CD4-positive, alpha-beta memory T cell (primary cell): ENCODE results near the gene CHEK1. TPM values are rescaled to one million over a fixed set of nuclear protein-coding genes. Genes with fewer than 3 reads are reported as not detected.
"Not testable (repeated sequence)": the region's sequence is repeated elsewhere in the genome, so short reads cannot be mapped to it uniquely, and the experiment has no call there.

Experiments used
- CTCF ChIA-PET: fragments of 350-600 bp; sonication (Branson Sonifier 250); formaldehyde crosslinking; loops from one replicate; lab custom pipeline; 2021; ENCODE audit warnings: inconsistent platforms; ENCODE audit not compliant: partially characterized antibody; lab: Charles Lee
- POLR2A ChIA-PET: fragments of 350-600 bp; sonication (Branson Sonifier 250); formaldehyde crosslinking; loops from one replicate; lab custom pipeline; 2021; ENCODE audit not compliant: partially characterized antibody; lab: Charles Lee
- DNase-seq, 5 donors: peaks; one replicate each; pipeline versions ENCODE4 v3.0.0 to v3.0.0-alpha.2; 2020 to 2022; ENCODE audit warnings: mixed read lengths in 1 of 5
- H3K27ac ChIP-seq: one replicate; pipeline ENCODE4 v1.7.0; 2013; ENCODE audit warnings: low read depth, low read length
- H3K27me3 ChIP-seq: 2 replicates; pipeline ENCODE4 v1.7.0; 2013; ENCODE audit warnings: mild to moderate bottlenecking, low read length, moderate library complexity; ENCODE audit not compliant: insufficient read depth
- H3K36me3 ChIP-seq: 2 replicates; pipeline ENCODE4 v1.7.0; 2013; ENCODE audit warnings: mild to moderate bottlenecking, low read length, moderate library complexity; ENCODE audit not compliant: insufficient read depth
- H3K4me1 ChIP-seq: 2 replicates; pipeline ENCODE4 v1.7.0; 2013; ENCODE audit warnings: mild to moderate bottlenecking, low read length, moderate library complexity; ENCODE audit not compliant: insufficient read depth
- H3K4me3 ChIP-seq, 2 donors: one replicate each; pipeline ENCODE4 v1.7.0; 2013; ENCODE audit warnings: low read length in 2 of 2, mild to moderate bottlenecking in 1 of 2
- H3K9me3 ChIP-seq, 2 donors: one replicate each; pipeline ENCODE4 v1.7.0; 2013; ENCODE audit warnings: low read length in 2 of 2, control low read depth in 1 of 2; ENCODE audit not compliant: control insufficient read depth in 1 of 2
- H3K27ac Mint-ChIP-seq, 7 donors: one replicate each; pipeline ENCODE4 v1.8.0; 2020 to 2021; ENCODE audit warnings: mixed read lengths in 7 of 7, mild to moderate bottlenecking in 6 of 7, inconsistent platforms in 3 of 7, moderate library complexity in 3 of 7
- H3K27me3 Mint-ChIP-seq, 2 donors: one replicate each; pipeline ENCODE4 v1.8.0; 2020 to 2021; ENCODE audit warnings: mixed read lengths in 2 of 2
- H3K36me3 Mint-ChIP-seq, 2 donors: one replicate each; pipeline ENCODE4 v1.8.0; 2020 to 2021; ENCODE audit warnings: mixed read lengths in 2 of 2, inconsistent platforms in 1 of 2, mild to moderate bottlenecking in 1 of 2
- H3K4me1 Mint-ChIP-seq, 4 donors: one replicate each; pipeline ENCODE4 v1.8.0; 2020 to 2021; ENCODE audit warnings: mixed read lengths in 4 of 4, mild to moderate bottlenecking in 1 of 4
- H3K4me3 Mint-ChIP-seq, 8 donors: one replicate each; pipeline ENCODE4 v1.8.0; 2020 to 2021; ENCODE audit warnings: mixed read lengths in 8 of 8, mild to moderate bottlenecking in 7 of 8, moderate library complexity in 6 of 8, inconsistent platforms in 3 of 8
- H3K9me3 Mint-ChIP-seq, 8 donors: one replicate each; pipeline ENCODE4 v1.8.0; 2020 to 2021; ENCODE audit warnings: mixed read lengths in 8 of 8, mild to moderate bottlenecking in 5 of 8, inconsistent platforms in 3 of 8, moderate library complexity in 1 of 8
- intact Hi-C: fragments of 100-400 bp; cut with micrococcal nuclease; formaldehyde crosslinking; loops from one replicate; pipeline ENCODE4 v1.15.1; 2023
- polyA plus RNA-seq, 2 donors: library from polyadenylated mRNA; unstranded; fragments of 300-500 nt; fragmentation: Illumina TruSeq; gene quantifications; one replicate each; pipeline ENCODE4 v1.2.3, GENCODE V29; 2021
- total RNA-seq, 2 experiments: library from RNA; stranded (reverse); gene quantifications; one replicate each; pipeline ENCODE4 v1.2.3, GENCODE V29; 2021

The CHEK1 gene
- total RNA-seq (1 to 10 TPM in 1 of 2 experiments, under 1 TPM in 1; 1.00 to 1.7 TPM), polyA plus RNA-seq (1 to 10 TPM; 2.0 TPM)

DNA sequence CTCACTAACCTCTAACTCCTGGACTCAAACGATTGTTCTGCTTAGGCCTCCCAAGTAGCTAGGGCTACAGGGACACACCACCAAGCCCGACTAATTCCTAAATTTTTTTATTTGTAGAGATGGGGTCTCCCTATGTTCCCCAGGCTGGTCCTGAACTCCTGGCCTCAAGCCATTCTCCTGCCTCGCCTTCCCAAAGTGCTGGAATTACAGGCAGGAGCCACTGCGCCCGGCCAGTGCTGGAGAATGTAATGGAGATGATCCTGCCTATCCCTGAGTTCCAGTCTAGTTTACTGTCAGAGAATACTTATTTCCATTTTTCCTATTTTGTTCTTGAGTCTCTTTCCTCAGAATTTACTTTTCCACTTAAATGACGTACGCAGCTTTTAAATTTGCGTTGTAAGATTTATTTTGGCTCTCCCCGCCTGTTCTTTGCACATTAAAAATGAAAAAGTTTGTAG is at the start of gene CHEK1:
Gene CHEK1 (plus strand): TSS at position 408 of the 458 bp plus-strand sequence. CDS start 1,606 bp downstream, outside the sequence.
- H3K27ac Mint-ChIP-seq, result peak within 1 kb of the TSS; percentile 87 to 99 (median 99)
- peaks cover 19% of the 10 kb centered on the region for H3K4me1 ChIP-seq
- H3K27me3 Mint-ChIP-seq, result no peaks in the 10 kb centered on the region
- H3K4me3 Mint-ChIP-seq, result peak within 1 kb of the TSS; percentile 93 to 100 (median 98)
- peaks cover 18 to 32% of the 10 kb centered on the region in 2 donors for H3K36me3 Mint-ChIP-seq
- intact Hi-C loops, result loop anchor here (1.0 to 10.0 kb wide), 5 partner anchors 32 to 660 kb away; partner anchors contain the start of genes EI24, HYLS1, STT3A and TIRAP
- ChIA-PET CTCF (interaction anchor here (0.9 to 3.8 kb wide), 6 partner anchors 21 to 278 kb away, joined by 3 to 20 read pairs (median 3); partner anchors contain the start of genes EI24, PUS3 and STT3A), POLR2A (interaction anchor here (0.8 to 3.4 kb wide), 12 partner anchors 8 to 671 kb away, joined by 3 to 76 read pairs (median 3); partner anchors contain the start of genes CCDC15, EI24, HYLS1 and PUS3)
- H3K27me3 ChIP-seq, result no peaks in the 10 kb centered on the region
- H3K4me3 ChIP-seq, result peak within 1 kb of the TSS; percentile 84 to 98
- peaks cover 0 to 4% (median 0%) of the 10 kb centered on the region in 8 donors for H3K9me3 Mint-ChIP-seq
- peak in 1 of 5 donors; percentile 16 for DNase-seq
- peak within 1 kb of the TSS; percentile 95 for H3K27ac ChIP-seq
- H3K4me1 Mint-ChIP-seq, result peaks cover 11 to 29% (median 16%) of the 10 kb centered on the region in 4 donors
- H3K36me3 ChIP-seq, result peaks cover 26% of the 10 kb centered on the region
- no peaks in the 10 kb centered on the region for H3K9me3 ChIP-seq

DNA sequence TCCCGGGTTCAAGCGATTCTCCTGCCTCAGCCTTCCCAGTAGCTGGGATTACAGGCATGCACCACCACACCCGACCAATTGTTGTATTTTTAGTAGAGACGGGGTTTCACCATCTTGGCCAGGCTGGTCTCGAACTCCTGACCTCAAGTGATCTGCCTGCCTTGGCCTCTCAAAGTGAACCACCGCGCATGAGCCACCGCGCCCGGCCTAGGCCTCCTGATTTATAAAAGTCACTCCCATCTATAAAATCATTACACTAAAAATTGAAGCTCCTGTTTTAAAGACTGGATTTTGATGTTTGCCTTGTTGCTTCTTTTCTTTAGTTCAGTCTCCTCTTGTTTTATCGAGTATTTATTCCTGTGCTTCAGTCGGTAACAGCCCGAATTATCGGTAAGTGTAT is 47.8 kb upstream of the CHEK1 start:
- CTCF ChIA-PET, H3K4me1 Mint-ChIP-seq, H3K27ac ChIP-seq, H3K4me3 ChIP-seq, H3K27me3 ChIP-seq, POLR2A ChIA-PET, H3K9me3 Mint-ChIP-seq, DNase-seq, H3K4me1 ChIP-seq, H3K9me3 ChIP-seq, H3K27me3 Mint-ChIP-seq, intact Hi-C loops: not testable (repeated sequence)
- Mint-ChIP-seq H3K27ac (peak overlapping the region in 1 of 7 donors; percentile 60), H3K4me3 (peak overlapping the region in 1 of 8 donors; percentile 31), H3K36me3 (peaks cover 51 to 67% of the 10 kb centered on the region in 2 donors)
- peaks cover 67% of the 10 kb centered on the region for H3K36me3 ChIP-seq

DNA sequence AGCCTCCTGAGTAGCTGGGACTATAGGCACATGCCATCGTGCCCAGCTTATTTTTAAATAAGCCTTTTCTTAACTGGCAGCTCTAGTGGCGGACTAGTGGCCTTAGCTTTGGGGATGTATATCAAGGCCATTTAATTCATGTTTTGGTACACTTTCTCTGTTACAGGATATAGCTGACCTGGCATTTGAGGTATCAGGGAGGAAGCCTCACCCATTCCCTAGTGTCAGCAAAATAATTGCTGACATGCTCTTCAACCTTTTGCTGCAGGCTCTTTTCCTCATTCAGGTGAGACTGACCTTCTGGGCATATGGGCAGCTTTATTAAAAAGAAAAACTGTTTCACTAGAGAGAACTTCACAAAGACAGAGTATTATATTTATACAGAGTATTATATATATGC is 46.2 kb upstream of the CHEK1 start:
- no peak overlapping the region for H3K27ac ChIP-seq
- no peak overlapping the region for H3K4me3 ChIP-seq
- peaks cover 78% of the 10 kb centered on the region for H3K36me3 ChIP-seq
- H3K27me3 ChIP-seq, result no peaks in the 10 kb centered on the region
- no peaks in the 10 kb centered on the region for H3K9me3 Mint-ChIP-seq
- no peaks in the 10 kb centered on the region for H3K27me3 Mint-ChIP-seq
- no peak for DNase-seq
- intact Hi-C loops, result no loop called here
- H3K4me1 Mint-ChIP-seq, result peaks cover 0 to 2% (median 0%) of the 10 kb centered on the region in 4 donors
- ChIA-PET CTCF (interaction anchor here (1.1 kb wide), 1 partner anchor 10 kb away, joined by 3 read pairs; no protein-coding TSS in a partner anchor), POLR2A (interaction anchor here (1.4 kb wide), 1 partner anchor 14 kb away, joined by 9 read pairs; the partner anchor contains the start of gene STT3A)
- no peaks in the 10 kb centered on the region for H3K4me1 ChIP-seq
- no peaks in the 10 kb centered on the region for H3K9me3 ChIP-seq
- peaks cover 53 to 73% of the 10 kb centered on the region in 2 donors for H3K36me3 Mint-ChIP-seq
- H3K4me3 Mint-ChIP-seq, result no peak overlapping the region
- no peak overlapping the region for H3K27ac Mint-ChIP-seq

DNA sequence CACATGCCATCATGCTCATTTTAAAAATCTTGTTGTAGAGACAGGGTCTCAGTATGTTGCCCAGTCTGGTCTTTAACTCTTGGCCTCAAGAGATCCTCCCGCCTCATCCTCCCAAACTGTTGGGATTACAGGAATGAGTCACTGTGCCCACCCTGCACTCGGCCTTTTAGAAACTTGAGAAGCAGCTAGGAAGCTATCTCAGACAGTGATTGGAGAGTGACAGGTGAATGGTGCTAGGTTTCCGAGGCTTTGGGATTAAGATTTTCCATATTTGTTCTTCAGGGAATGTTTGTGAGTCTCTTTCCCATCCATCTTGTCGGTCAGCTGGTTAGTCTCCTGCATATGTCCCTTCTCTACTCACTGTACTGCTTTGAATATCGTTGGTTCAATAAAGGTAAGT is 45.2 kb upstream of the CHEK1 start:
- ChIA-PET CTCF (interaction anchor here (0.8 to 1.2 kb wide), 3 partner anchors 10 to 12 kb away, joined by 3 read pairs; partner anchors contain the start of gene EI24), POLR2A (interaction anchor here (1.7 to 2.0 kb wide), 2 partner anchors 10 to 12 kb away, joined by 5 read pairs; partner anchors contain the start of gene STT3A)
- peaks cover 58 to 74% of the 10 kb centered on the region in 2 donors for H3K36me3 Mint-ChIP-seq
- intact Hi-C loops, result no loop called here
- Histone ChIP-seq H3K27me3 (no peaks in the 10 kb centered on the region), H3K4me1 (no peaks in the 10 kb centered on the region), H3K27ac (no peak overlapping the region), H3K36me3 (peaks cover 77% of the 10 kb centered on the region), H3K4me3 (no peak overlapping the region), H3K9me3 (no peaks in the 10 kb centered on the region)
- no peaks in the 10 kb centered on the region for H3K27me3 Mint-ChIP-seq
- no peaks in the 10 kb centered on the region for H3K9me3 Mint-ChIP-seq
- no peak overlapping the region for H3K27ac Mint-ChIP-seq
- no peaks in the 10 kb centered on the region for H3K4me1 Mint-ChIP-seq
- DNase-seq, result no peak
- H3K4me3 Mint-ChIP-seq, result no peak overlapping the region

DNA sequence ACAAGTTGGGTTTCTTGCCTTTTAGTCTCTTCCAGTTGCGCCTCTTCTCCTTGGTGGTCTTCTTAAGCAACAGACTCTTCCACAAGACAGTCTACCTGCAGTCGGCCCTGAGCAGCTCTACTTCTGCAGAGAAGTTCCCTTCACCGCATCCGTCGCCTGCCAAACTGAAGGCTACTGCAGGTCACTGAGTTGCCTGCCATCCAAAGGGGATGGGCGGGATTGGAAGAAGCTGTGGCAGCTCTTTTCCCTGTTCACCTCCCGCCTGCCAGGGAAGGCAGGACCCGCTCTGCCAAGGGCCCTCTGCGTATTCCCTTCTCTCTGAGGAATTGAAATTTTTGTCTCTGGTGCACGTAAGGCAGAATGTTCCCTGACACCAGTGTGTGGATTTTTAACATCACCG is 41.5 kb upstream of the CHEK1 start:
- H3K4me1 Mint-ChIP-seq, result peaks cover 0 to 1% (median under 1%) of the 10 kb centered on the region in 4 donors
- POLR2A ChIA-PET, result interaction anchor here (0.6 to 3.0 kb wide), 3 partner anchors 9 to 38 kb away, joined by 3 to 13 read pairs (median 6); partner anchors contain the start of genes EI24 and STT3A
- H3K36me3 ChIP-seq, result peaks cover 47% of the 10 kb centered on the region

DNA sequence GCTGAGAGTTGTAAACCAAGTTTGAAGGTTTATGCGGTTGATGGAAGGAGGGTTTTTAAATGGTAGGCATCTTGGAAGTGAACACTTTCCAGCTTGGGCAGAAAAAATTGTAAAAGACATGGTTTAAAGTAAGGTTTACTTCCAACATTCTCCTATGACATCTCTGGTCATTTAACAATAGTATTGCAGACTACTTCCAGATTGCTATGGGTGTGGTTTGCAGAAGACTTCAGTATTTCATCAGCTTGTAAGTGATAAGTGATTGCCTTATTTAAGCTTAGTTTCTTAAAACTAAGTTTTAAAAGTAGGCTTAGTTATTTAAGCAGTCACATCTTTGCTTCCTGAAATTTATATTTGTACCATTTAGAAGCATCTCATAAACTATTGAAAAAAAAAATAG is 39.5 kb upstream of the CHEK1 start:
- peak overlapping the region in 1 of 7 donors; percentile 5 for H3K27ac Mint-ChIP-seq
- POLR2A ChIA-PET, result no interaction called here

More for the DNA sequence above, 41.5 kb upstream of the CHEK1 start:
- intact Hi-C loops, result no loop called here
- Histone ChIP-seq H3K4me3 (no peak overlapping the region), H3K9me3 (no peaks in the 10 kb centered on the region), H3K27ac (no peak overlapping the region), H3K27me3 (no peaks in the 10 kb centered on the region), H3K4me1 (no peaks in the 10 kb centered on the region)
- peak overlapping the region in 1 of 7 donors; percentile 73 for H3K27ac Mint-ChIP-seq
- no peak for DNase-seq
- H3K36me3 Mint-ChIP-seq, result peaks cover 31 to 42% of the 10 kb centered on the region in 2 donors
- no peaks in the 10 kb centered on the region for H3K9me3 Mint-ChIP-seq
- CTCF ChIA-PET, result interaction anchor here (0.8 kb wide), 1 partner anchor 14 kb away, joined by 3 read pairs; the partner anchor contains the start of gene EI24
- no peak overlapping the region for H3K4me3 Mint-ChIP-seq
- no peaks in the 10 kb centered on the region for H3K27me3 Mint-ChIP-seq

DNA sequence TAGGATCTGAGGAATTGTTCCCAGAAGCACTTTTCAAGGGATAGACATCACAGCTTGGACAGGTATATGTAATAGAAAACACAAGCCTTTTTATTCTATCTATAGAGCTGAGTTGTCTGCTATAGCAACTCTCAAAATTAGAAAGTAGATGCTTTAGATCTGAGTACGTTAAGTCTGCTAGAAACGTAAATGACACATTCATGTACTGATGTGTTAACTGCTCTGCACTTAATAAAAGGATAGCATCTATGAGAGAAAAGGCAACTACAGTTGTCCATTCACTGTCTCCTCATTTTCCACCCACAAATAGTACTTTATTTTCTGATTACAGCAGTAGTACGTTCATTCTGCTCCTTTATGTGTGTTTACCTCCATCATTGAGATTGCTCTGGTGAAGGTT is 38.3 kb upstream of the CHEK1 start:
- ChIA-PET POLR2A (interaction anchor here (1.1 kb wide), 1 partner anchor 17 kb away, joined by 5 read pairs; no protein-coding TSS in a partner anchor), CTCF (interaction anchor here (1.5 kb wide), 1 partner anchor 16 kb away, joined by 4 read pairs; no protein-coding TSS in a partner anchor)

More for the DNA sequence above, 39.5 kb upstream of the CHEK1 start:
- peaks cover 33% of the 10 kb centered on the region for H3K36me3 ChIP-seq
- H3K27me3 ChIP-seq, result no peaks in the 10 kb centered on the region
- no peaks in the 10 kb centered on the region for H3K9me3 Mint-ChIP-seq
- no peaks in the 10 kb centered on the region for H3K4me1 ChIP-seq
- H3K9me3 ChIP-seq, result no peaks in the 10 kb centered on the region
- intact Hi-C loops, result no loop called here
- H3K27ac ChIP-seq, result no peak overlapping the region
- CTCF ChIA-PET, result no interaction called here
- no peak overlapping the region for H3K4me3 ChIP-seq
- H3K4me1 Mint-ChIP-seq, result peaks cover 0 to 2% (median under 1%) of the 10 kb centered on the region in 4 donors
- H3K27me3 Mint-ChIP-seq, result no peaks in the 10 kb centered on the region
- H3K4me3 Mint-ChIP-seq, result no peak overlapping the region
- H3K36me3 Mint-ChIP-seq, result peaks cover 23 to 30% of the 10 kb centered on the region in 2 donors
- no peak for DNase-seq

More for the DNA sequence above, 38.3 kb upstream of the CHEK1 start:
- Mint-ChIP-seq H3K36me3 (peaks cover 18 to 24% of the 10 kb centered on the region in 2 donors), H3K4me3 (no peak overlapping the region), H3K4me1 (peaks cover 3 to 5% (median 5%) of the 10 kb centered on the region in 4 donors), H3K9me3 (no peaks in the 10 kb centered on the region), H3K27ac (no peak overlapping the region), H3K27me3 (no peaks in the 10 kb centered on the region)
- Histone ChIP-seq H3K4me1 (peaks cover 6% of the 10 kb centered on the region), H3K9me3 (no peaks in the 10 kb centered on the region), H3K27ac (no peak overlapping the region), H3K4me3 (no peak overlapping the region), H3K27me3 (no peaks in the 10 kb centered on the region), H3K36me3 (peaks cover 27% of the 10 kb centered on the region)
- intact Hi-C loops, result no loop called here
- DNase-seq, result no peak
